GM19468 (cell line): ENCODE data around the gene SCG3.

Experiments used
- ATAC-seq: cut with Tn5 transposase; IDR thresholded peaks from one replicate; pipeline ENCODE4 v1.9.1; 2021; ENCODE audit warnings: mild to moderate bottlenecking, moderate library complexity, moderate number of reproducible peaks; ENCODE audit not compliant: unreplicated experiment; ENCODE audit errors: extremely low read depth

Gene SCG3

DNA sequence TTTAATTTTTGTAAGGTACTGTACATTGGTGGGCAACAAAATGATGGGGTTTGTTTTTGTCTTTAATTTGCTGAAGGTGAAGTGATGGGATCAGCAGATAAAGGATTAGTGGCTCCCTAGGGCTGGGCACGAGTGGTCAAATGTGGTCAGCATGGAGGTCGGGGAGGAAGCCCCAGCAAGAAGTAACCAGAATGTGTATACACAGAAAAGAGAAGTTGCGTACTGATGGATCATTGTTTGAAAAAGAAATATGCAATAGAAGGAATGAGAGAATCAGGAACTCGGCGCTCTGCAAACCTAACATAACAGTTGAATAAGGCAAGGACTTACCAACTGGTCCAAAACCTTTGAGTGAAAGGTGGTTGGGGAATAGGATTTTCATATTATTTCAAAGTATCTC is 71.6 kb downstream of the SCG3 start:
- ATAC-seq: no peak

DNA sequence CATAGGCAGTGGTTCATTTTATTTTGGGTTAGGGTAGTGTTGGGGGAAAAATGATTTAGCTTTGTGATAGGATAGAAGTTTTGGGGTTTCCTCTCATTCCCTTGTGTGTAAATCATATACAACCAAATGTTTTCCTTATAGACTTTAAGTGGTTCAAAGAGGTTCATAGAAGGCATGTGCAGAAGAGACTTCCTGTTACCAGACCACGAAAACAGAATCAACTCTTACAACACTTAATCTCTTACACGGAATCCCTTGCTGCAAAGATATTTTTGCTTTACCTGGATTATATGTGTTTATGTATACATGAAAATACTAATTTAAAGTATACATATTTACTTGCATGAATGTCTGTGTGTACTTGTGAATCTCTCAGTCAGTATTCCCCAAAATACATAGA is 73.0 kb downstream of the SCG3 start:
- no peak for ATAC-seq

DNA sequence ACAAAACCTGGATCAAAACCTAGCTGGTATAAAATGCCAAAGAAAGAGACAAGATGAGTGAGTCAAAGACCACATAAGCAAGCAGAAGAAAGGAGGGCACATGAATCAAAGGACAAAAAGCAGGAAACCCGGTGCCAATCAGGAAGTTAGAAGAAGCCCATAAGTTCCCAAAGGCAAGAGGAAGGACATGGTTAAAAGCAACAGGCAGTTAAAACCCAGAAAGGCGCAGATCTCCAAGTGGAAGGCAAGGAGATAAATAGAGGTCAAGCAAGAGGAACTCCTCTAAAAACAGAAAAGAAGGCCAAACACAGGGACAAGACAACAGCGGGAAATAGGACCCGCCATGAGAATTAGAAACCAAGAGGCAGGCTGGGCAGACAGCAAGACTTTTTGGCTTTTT is 74.5 kb downstream of the SCG3 start:
- no peak for ATAC-seq

DNA sequence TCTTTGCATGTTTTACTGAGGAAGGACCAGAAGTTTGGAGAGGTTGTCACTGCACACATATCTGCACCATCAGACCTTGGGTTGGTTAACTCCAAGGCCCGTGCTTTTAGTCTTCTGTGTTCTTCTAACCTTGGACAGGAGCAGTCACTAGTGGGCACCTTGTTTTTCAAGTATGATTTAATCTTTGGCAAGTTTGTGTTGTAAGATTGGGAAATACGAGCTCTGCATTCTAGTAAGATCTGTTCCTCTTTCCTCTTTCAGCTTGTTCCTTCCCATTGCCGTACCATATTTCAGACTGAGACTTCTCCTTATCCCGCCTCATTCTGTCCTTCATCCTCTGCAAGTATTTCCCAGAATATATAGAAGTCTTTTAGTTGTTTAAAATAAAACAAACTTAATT is 75.2 kb downstream of the SCG3 start:
- no peak for ATAC-seq

DNA sequence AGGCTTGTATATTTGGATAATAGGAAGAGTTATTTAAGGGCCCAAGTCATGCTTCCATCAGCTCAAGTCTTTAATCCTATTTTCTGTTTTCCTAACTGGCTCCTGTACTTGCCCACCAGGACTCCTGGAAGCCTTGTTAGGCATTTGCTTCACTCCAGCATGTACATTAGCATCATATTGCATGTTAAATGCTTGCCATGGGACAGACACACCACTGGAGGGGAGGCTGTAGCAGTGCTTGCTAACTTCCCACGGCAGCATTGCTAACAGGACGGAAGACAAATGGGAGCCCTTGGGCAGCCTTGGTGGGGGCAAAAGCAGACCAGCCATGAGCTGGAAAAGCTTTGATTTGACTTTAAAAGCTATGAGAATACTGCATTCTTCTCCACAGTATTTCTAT is 76.1 kb downstream of the SCG3 start:
- no peak for ATAC-seq

DNA sequence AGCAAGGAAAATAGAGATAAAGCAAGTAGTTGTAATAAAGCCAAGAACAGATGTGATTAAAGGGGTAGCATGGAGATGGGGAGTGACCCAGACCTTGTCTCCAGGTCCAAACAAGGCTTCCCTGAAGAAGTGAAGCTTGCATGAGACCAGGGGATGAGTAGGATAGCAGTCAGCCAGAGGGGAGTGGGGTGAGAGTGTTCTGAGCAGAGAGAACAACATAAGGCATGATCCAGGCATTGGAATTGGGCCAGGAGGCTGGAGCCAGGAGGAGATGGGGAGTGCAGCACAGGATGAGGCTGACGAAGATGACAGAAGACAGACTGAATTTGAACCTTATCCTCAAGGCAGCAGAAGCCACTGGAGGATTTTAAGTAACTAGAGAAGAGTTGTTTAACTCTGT is 77.3 kb downstream of the SCG3 start:
- no peak for ATAC-seq

DNA sequence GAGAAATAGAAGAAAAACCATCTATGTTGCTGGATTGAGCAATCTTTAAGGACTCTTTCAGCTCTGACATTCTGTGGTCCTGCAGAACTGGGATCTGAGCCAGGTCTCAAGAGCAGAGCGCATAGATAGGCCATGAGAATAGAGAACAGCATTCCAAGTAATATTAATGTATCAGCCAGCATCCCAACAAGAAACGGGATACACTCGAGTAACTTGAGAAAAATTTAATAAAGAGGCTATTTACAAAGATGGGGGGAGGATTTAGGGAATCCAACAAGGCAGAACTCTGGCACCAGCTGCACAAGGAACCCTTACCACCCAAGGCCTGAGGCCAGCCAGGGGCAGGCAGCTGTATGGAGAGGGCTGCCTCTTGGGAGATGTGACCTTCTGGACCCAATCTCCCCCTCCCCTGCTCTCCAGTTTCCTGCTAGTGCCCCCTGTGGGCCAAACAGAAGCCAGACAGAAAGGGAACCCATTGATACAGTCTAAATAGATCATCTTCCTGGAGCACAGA is 78.3 kb downstream of the SCG3 start:
- no peak for ATAC-seq

DNA sequence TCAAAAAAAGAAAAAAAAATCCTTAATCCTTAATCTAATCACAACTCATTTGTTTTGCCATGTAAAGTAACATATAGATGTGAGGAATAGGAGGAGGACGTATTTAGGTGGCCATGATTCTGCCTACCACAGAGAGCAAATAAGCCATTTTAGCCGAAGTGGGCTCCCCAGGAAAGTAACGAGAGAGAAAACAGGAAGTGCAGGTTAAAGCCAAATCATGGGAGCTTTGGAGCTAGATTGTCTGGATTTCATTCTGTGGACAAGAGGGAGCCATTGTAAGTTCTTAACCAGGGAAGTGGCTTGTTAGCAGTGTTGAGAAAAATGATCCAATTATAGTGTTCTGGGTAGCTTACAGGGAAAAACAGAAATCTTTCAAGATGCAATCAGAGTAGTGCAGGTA is 79.5 kb downstream of the SCG3 start:
- no peak for ATAC-seq

DNA sequence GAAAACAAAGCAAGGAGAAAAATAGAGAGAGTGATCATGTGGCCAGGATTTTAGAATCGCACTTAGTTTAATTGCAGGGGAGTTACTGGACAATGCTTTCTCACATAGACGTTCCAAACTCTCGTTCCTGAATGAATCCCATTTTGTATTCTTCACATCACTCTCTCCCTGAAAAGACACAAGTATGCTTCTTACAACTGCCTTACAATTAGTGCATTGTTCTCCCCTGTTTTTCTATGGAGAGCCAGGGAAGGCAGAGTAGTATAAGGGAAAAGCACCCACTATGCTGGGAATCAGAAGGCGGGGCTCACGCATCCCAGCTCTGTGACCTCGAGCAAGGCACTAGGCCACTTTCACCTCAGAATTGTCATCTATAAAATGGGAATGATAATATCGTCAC is 84.4 kb downstream of the SCG3 start:
- no peak for ATAC-seq

DNA sequence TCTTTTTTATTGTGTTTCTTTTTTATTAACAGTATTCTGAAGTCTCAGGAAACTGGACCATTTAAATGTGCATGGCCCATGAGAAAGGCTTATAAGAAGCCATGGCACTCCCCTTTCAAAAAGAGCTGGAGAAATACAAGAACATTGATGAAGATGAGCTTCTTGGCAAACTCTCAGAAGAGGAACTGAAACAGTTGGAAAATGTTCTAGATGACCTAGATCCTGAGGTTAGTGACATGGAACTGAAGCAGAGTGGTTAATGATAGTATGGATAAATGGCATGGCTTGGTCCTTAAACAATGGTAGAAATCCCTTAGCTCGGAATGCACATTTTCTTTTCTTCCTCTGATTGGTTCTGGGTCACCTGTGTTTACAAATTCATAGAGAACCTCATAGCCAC is 85.0 kb downstream of the SCG3 start:
- ATAC-seq: no peak

DNA sequence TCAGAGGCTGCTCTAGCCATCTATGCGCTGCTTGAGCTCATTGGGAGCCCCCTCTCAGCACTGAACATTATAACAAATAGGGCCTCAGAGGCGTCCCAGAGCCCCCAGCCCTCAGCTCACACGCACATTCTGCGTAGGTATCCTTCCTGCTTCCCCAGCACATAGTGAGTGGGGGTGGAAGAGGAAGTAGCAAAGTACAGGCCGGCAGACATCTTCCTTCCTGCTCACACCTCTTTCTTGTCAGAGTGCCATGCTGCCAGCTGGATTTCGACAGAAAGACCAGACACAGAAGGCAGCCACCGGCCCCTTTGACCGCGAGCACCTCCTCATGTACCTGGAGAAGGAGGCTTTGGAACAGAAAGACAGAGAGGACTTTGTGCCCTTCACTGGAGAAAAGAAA is 86.7 kb downstream of the SCG3 start:
- ATAC-seq: no peak
